ENCODE results near the gene NFIX. TPM values are rescaled to one million over a fixed set of nuclear protein-coding genes. Genes with fewer than 3 reads are reported as not detected.

NFIX gene
- total and polyA plus RNA-seq, 9 of the 15 experiments (the other 6 are each of a cell fraction or from before 2014, with no cell fraction given) = 0.28 to 26.8 (median 5.4) TPM

DNA sequence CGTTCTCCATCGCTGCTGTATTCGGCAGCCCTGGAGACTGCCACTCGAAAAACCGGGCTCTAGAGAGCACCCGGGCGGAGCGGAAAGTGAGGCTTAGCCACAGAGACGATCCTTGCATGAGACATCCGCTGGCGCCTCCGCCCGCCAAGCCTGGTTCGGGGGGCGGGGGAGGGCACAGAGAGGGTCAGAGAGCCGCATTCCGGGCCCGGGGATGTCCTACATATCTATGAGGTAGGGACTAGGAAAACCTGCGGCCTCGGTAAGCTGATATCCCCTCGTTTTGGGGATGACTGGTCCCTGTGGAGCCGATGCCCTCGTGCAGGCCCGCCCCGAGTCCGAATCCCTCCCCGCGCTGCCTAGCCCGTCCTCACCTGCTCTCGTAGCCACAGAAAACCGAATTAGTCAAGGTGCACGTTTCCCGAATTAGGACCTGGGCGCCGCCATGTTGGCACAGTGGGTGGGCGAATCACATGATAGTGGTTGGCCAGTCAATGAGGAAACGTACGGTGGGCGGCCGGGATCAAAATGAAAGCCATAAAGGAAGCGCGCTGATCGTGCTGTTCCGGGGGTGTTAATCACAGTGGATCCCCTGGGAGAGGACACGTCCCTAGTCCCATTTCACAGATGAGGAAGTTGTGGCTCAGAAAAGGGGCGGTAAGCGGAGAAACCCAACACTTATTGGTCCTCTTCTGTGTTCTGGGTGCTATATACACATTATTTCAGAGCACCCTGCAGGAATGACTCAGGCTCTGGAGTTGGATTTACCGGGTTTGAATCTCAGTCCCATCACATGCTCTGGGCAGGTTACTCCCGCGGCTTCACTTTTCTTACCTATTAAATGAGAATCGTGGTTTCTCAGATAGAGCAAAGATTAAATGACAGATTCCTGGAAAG, 121.3 kb downstream of the NFIX start, which contains the start of gene TRMT1 (continued):
- no peak for TF ChIP-seq BDP1 (IDR thresholded peaks at IDR 0.05; ENCODE audit: insufficient read depth, insufficient read length)
- TF ChIP-seq NFYB (IDR thresholded peaks at IDR 0.05; ENCODE audit: extremely low read depth, insufficient read length) = peak; percentile 70
- TF ChIP-seq HMG20A (CRISPR knock-in tag; conservative IDR thresholded peaks at IDR 0.05) = no peak
- peak; percentile 85 for TF ChIP-seq ELF1 (tag; IDR thresholded peaks at IDR 0.05)
- TF ChIP-seq MED1 (CRISPR knock-in tag; IDR thresholded peaks at IDR 0.05; ENCODE audit: borderline replicate concordance) = no peak
- TF ChIP-seq NFRKB (IDR thresholded peaks at IDR 0.05; ENCODE audit: low read depth) = peak; percentile 66; the same call in 1 of the 2 replicates
- peak; percentile 99 for TF ChIP-seq MTA3 (IDR thresholded peaks at IDR 0.05; ENCODE audit: borderline replicate concordance)
- TF ChIP-seq SOX6 (IDR thresholded peaks at IDR 0.05) = peak; percentile 37; the same call in 1 of the 2 replicates
- TF ChIP-seq KLF16 (IDR thresholded peaks at IDR 0.05) = peak; percentile 87
- peak in 1 of 2 experiments; percentile 51; a peak in 1 of 4 replicates for TF ChIP-seq TBL1XR1 (IDR thresholded peaks at IDR 0.05; ENCODE audit: low read length in 2 of 2)
- TF ChIP-seq SIN3A (IDR thresholded peaks at IDR 0.05; ENCODE audit: borderline replicate concordance in 2 of 2, control insufficient read depth in 1 of 2, low read depth in 2 of 2, low read length in 2 of 2) = peak; percentile 100
- peak; percentile 48; the same call in 1 of the 2 replicates for TF ChIP-seq CTBP1 (IDR thresholded peaks at IDR 0.05; ENCODE audit: borderline replicate concordance)
- no peak for TF ChIP-seq NR4A1 (CRISPR knock-in tag; IDR thresholded peaks at IDR 0.05)
- no peak for TF ChIP-seq NR4A1 (tag; IDR thresholded peaks at IDR 0.05)
- peak; percentile 34; the same call in 1 of the 2 replicates for TF ChIP-seq MEF2D (tag; conservative IDR thresholded peaks at IDR 0.05; ENCODE audit: low read depth)
- TF ChIP-seq ARNT (IDR thresholded peaks at IDR 0.05) = peak; percentile 57 to 76; a peak in 2 of 4 replicates
- 0 out of 2 replicates have a peak, but pooled peaks have one; percentile 61 for TF ChIP-seq TARDBP (IDR thresholded peaks at IDR 0.05)
- TF ChIP-seq ZNF398 (CRISPR knock-in tag; IDR thresholded peaks at IDR 0.05) = no peak
- TF ChIP-seq, protein P1, sequence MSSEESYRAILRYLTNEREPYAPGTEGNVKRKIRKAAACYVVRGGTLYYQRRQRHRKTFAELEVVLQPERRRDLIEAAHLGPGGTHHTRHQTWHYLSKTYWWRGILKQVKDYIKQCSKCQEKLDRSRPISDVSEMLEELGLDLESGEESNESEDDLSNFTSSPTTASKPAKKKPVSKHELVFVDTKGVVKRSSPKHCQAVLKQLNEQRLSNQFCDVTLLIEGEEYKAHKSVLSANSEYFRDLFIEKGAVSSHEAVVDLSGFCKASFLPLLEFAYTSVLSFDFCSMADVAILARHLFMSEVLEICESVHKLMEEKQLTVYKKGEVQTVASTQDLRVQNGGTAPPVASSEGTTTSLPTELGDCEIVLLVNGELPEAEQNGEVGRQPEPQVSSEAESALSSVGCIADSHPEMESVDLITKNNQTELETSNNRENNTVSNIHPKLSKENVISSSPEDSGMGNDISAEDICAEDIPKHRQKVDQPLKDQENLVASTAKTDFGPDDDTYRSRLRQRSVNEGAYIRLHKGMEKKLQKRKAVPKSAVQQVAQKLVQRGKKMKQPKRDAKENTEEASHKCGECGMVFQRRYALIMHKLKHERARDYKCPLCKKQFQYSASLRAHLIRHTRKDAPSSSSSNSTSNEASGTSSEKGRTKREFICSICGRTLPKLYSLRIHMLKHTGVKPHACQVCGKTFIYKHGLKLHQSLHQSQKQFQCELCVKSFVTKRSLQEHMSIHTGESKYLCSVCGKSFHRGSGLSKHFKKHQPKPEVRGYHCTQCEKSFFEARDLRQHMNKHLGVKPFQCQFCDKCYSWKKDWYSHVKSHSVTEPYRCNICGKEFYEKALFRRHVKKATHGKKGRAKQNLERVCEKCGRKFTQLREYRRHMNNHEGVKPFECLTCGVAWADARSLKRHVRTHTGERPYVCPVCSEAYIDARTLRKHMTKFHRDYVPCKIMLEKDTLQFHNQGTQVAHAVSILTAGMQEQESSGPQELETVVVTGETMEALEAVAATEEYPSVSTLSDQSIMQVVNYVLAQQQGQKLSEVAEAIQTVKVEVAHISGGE (CRISPR knock-in tag; IDR thresholded peaks at IDR 0.05) = peak in 1 of 3 experiments; percentile 46; a peak in 1 of 6 replicates
- TF ChIP-seq IRF9 (tag; IDR thresholded peaks at IDR 0.05) = no peak
